ENCODE results near the gene ATG2A.

DNA sequence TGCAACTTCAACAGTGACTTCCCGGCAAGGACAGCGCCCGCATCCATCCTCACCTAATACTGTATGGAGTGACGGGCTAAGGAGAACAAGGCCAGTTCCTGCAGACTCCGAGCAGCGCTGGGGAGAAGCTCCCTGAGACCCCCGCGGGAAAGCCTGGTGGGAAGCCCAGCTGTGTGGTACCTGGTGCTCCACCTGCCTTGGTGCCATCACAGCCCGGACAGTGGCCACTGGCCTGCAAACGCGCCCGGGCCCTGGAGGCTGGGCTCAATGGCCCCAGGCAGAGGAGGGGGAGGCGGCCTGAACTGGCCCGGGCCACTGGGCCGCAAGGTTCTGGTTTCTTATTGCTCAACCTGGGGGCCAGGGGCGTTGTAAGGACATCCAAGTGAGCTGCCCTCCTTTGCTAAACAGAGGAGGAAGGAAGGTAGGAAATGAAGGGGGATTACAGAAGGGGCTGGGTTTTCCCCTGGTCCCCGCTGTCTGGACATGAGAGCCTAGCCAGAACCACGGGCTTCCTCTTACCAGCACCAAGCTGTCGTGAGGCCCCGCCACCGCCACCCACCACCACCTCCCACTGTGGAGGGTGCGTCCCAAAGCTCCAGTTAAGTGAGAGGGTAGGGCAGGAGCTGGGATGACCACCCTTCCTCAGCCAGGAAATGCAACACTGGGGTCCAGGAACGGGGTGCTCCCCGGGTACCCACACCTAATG is 64.1 kb downstream of the ATG2A start:
- TF ChIP-seq, protein P1, sequence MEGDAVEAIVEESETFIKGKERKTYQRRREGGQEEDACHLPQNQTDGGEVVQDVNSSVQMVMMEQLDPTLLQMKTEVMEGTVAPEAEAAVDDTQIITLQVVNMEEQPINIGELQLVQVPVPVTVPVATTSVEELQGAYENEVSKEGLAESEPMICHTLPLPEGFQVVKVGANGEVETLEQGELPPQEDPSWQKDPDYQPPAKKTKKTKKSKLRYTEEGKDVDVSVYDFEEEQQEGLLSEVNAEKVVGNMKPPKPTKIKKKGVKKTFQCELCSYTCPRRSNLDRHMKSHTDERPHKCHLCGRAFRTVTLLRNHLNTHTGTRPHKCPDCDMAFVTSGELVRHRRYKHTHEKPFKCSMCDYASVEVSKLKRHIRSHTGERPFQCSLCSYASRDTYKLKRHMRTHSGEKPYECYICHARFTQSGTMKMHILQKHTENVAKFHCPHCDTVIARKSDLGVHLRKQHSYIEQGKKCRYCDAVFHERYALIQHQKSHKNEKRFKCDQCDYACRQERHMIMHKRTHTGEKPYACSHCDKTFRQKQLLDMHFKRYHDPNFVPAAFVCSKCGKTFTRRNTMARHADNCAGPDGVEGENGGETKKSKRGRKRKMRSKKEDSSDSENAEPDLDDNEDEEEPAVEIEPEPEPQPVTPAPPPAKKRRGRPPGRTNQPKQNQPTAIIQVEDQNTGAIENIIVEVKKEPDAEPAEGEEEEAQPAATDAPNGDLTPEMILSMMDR (IDR thresholded peaks at IDR 0.05): no peak
- TF ChIP-seq ZFX (IDR thresholded peaks at IDR 0.05; ENCODE audit: borderline replicate concordance): no peak

All from 22Rv1 (cell line).